Activated T-cell treated with anti-CD3 and anti-CD28 coated beads, Interleukin-2, amount 50 U/mL, for 24 hours (primary cell): ENCODE measurements around the gene TTC32.
"Not testable (repeated sequence)": the region's sequence is repeated elsewhere in the genome, so short reads cannot be mapped to it uniquely, and the experiment has no call there.

Source experiments
- DNase-seq: peaks from one replicate; pipeline ENCODE4 v3.0.0-alpha.2; 2020
- H3K27ac Mint-ChIP-seq: 2 replicates; pipeline ENCODE4 v1.8.0; 2020; ENCODE audit warnings: mild to moderate bottlenecking, mixed read lengths
- H3K27me3 Mint-ChIP-seq: 2 replicates; pipeline ENCODE4 v1.8.0; 2020; ENCODE audit warnings: mixed read lengths
- H3K36me3 Mint-ChIP-seq: 2 replicates; pipeline ENCODE4 v1.8.0; 2020; ENCODE audit warnings: low read depth, mixed read lengths
- H3K4me1 Mint-ChIP-seq: 2 replicates; pipeline ENCODE4 v1.8.0; 2020; ENCODE audit warnings: low read depth, mixed read lengths
- H3K4me3 Mint-ChIP-seq: 2 replicates; pipeline ENCODE4 v1.8.0; 2020; ENCODE audit warnings: mild to moderate bottlenecking, moderate library complexity, mixed read lengths
- H3K9me3 Mint-ChIP-seq: 2 replicates; pipeline ENCODE4 v1.8.0; 2020; ENCODE audit warnings: mixed read lengths

Gene TTC32

GRCh38 chr2:19890104-19890503, 11.7 kb downstream of the TTC32 start:
- H3K4me3 Mint-ChIP-seq, result no peak overlapping the region
- no peaks in the 10 kb centered on the region for H3K27me3 Mint-ChIP-seq
- H3K27ac Mint-ChIP-seq, result no peak overlapping the region
- H3K36me3 Mint-ChIP-seq, result peaks cover 25% of the 10 kb centered on the region
- peaks cover 44% of the 10 kb centered on the region for H3K4me1 Mint-ChIP-seq
- H3K9me3 Mint-ChIP-seq, result no peaks in the 10 kb centered on the region
- no peak for DNase-seq

DNA sequence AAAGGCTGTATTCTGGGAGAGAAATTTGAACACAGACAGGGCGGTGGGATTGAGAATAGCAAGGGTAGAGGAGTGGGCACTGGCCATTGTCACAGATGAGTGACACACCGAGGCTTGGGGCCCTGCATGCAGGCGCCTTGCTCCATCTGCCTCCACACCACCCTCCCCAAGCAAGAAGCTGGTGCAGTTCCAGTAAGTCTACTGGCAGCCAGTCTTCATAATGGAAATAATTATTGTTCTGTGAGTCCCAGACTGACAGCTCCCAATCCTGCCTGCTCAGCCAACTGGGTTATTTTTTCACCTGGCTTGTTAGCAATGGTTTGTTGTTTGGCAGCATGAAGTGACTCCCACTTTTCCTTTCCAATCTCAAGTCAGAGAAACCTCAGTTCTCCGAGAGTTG, 13.0 kb downstream of the TTC32 start:
- Mint-ChIP-seq H3K4me1 (peaks cover 31% of the 10 kb centered on the region), H3K27ac (no peak overlapping the region), H3K36me3 (peaks cover 24% of the 10 kb centered on the region), H3K4me3 (no peak overlapping the region), H3K9me3 (no peaks in the 10 kb centered on the region), H3K27me3 (no peaks in the 10 kb centered on the region)
- DNase-seq, result no peak

DNA sequence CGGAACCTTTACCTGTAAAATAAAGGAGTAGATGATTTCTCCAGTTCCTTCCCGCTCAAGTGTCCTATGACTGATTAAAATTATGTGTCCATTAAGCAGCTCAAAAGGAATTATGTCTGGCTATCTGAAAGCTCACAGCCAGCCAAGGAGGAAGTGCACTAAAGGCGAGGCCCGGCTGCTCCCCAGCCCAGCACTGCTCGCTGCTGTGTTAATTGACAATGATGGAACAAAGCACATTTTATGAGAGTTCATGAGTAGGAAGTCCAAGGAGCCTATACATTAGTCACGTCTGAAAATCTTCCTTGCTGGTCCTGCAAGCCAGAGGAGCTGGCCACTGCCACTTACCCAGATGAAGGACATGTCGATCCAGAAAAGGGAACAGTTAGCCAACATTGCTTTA, 14.3 kb downstream of the TTC32 start:
- Mint-ChIP-seq H3K4me1 (peaks cover 20% of the 10 kb centered on the region), H3K36me3 (peaks cover 13% of the 10 kb centered on the region)
- DNase-seq, result no peak

GRCh38 chr2:19886261-19886660, 15.5 kb downstream of the TTC32 start:
- Mint-ChIP-seq H3K27ac (no peak overlapping the region), H3K4me1 (peaks cover 11% of the 10 kb centered on the region), H3K36me3 (peaks cover 4% of the 10 kb centered on the region), H3K4me3 (no peak overlapping the region), H3K9me3 (no peaks in the 10 kb centered on the region), H3K27me3 (no peaks in the 10 kb centered on the region)
- DNase-seq, result no peak

More for the DNA sequence above, 14.3 kb downstream of the TTC32 start:
- Mint-ChIP-seq H3K4me3 (no peak overlapping the region), H3K27ac (no peak overlapping the region), H3K27me3 (no peaks in the 10 kb centered on the region), H3K9me3 (no peaks in the 10 kb centered on the region)

DNA sequence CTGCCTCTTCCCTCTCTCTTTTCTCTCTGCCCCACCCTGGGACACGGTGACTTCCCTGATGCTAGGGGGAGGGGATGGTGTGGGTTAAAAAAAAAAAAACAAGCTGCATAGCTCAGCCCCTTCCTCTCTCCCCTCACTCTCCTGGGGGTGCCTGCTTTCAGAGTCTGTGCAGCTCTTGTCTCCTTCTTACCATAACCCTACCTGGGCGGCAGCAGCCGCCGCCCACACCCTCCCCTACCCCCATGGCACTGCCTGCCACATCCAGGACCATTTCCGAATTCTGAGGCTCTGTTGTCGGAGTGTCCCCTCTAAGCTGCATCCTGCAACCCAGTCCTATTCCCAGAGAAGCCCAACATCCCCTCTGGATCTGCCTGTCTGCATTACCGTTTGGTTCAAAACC, 16.0 kb downstream of the TTC32 start:
- H3K4me3 Mint-ChIP-seq, result no peak overlapping the region
- H3K27me3 Mint-ChIP-seq, result no peaks in the 10 kb centered on the region
- peaks cover 9% of the 10 kb centered on the region for H3K4me1 Mint-ChIP-seq
- no peak overlapping the region for H3K27ac Mint-ChIP-seq
- peaks cover 4% of the 10 kb centered on the region for H3K36me3 Mint-ChIP-seq
- H3K9me3 Mint-ChIP-seq, result no peaks in the 10 kb centered on the region
- no peak for DNase-seq

DNA sequence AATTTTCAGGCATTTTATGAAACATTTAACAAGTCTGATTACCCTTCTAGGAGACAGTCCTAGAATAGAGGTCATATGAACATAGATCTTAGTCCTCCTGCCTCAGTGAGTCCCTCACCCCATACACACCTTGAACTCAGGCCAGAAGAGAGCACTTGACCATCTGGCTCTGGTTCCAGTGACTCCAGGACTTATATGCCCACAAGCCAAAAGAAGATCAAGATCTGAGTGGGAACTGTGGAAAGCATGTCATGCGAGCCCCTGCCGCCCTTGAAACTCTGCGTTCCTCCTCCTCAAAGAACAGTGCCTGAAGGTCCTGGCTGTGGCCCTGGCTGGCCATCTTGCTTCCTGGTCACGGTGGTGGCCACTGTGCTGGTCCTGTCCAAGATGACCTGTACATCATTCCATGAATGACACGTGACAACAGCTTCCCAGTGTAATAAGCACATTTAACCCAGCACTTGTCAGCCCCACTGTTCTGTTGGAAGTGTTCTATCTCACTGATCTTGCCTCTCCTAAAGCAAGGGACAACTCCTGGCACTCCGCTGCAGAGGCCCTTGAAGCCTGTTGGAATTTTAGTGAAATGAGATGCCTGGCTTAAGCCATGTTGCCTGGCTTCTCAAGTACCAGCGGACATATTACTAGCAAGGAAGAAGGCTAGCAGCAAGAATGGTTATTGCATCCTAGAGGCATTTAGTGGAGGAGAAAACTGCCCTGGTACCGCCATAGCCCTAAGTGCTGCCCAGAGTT, 17.6 kb downstream of the TTC32 start:
- H3K36me3 Mint-ChIP-seq, result peaks cover 5% of the 10 kb centered on the region
- no peak overlapping the region for H3K4me3 Mint-ChIP-seq
- no peak overlapping the region for H3K27ac Mint-ChIP-seq
- no peaks in the 10 kb centered on the region for H3K27me3 Mint-ChIP-seq
- no peak for DNase-seq
- H3K4me1 Mint-ChIP-seq, result peaks cover 8% of the 10 kb centered on the region
- no peaks in the 10 kb centered on the region for H3K9me3 Mint-ChIP-seq

- no peaks in the 10 kb centered on the region for H3K27me3 Mint-ChIP-seq
- no peak for DNase-seq
Observed at GRCh38 chr2:19883486-19883885, 18.3 kb downstream of the TTC32 start.

DNA sequence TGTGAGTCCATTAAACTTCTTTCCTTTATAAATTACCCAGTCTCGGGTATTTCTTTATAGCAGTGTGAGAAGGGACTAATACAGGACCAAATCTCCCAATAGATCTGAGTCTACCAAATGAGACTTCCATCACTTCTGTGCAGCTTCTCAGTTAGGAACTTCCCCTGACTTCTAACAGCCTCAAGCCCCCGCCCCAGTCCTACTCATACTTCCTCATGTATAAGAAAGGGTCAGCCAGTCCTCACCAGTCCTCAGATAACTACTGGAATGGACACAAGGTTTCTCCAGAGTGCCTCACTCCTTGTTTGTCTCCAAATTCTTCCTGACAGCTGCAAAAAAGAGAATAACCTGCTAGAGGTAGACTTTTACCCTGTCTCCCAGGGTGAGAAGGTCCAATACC, 19.5 kb downstream of the TTC32 start:
- Mint-ChIP-seq H3K27ac (peak overlapping the region; percentile 20), H3K4me3 (no peak overlapping the region), H3K9me3 (no peaks in the 10 kb centered on the region), H3K36me3 (peaks cover 5% of the 10 kb centered on the region), H3K27me3 (no peaks in the 10 kb centered on the region), H3K4me1 (peaks cover 4% of the 10 kb centered on the region)
- DNase-seq, result no peak

More at GRCh38 chr2:19883486-19883885, 18.3 kb downstream of the TTC32 start:
- peaks cover 5% of the 10 kb centered on the region for H3K36me3 Mint-ChIP-seq
- peaks cover 4% of the 10 kb centered on the region for H3K4me1 Mint-ChIP-seq
- peak overlapping the region; percentile 15 for H3K27ac Mint-ChIP-seq
- no peak overlapping the region for H3K4me3 Mint-ChIP-seq
- H3K9me3 Mint-ChIP-seq, result no peaks in the 10 kb centered on the region

DNA sequence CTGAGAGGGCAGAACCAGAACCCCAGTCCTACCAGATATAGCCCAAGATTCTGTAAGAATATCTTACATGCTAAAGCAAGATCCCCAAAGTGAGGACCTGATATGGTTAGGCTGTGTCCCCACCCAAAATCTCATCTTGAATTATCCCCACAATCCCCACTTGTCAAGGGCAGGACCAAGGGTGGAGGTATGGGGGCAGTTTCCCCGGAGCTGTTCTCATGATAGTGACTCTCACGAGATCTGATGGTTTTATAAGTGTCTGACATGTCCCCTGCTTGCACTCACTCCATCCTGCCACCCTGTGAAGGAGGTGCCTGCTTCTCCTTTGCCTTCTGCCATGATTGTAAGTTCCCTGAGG, 19.9 kb downstream of the TTC32 start:
- peak overlapping the region; percentile 20 for H3K27ac Mint-ChIP-seq
- DNase-seq, result no peak
- peaks cover 6% of the 10 kb centered on the region for H3K36me3 Mint-ChIP-seq
- peaks cover 4% of the 10 kb centered on the region for H3K4me1 Mint-ChIP-seq
- H3K27me3 Mint-ChIP-seq, result no peaks in the 10 kb centered on the region
- H3K4me3 Mint-ChIP-seq, result no peak overlapping the region
- H3K9me3 Mint-ChIP-seq, result no peaks in the 10 kb centered on the region

DNA sequence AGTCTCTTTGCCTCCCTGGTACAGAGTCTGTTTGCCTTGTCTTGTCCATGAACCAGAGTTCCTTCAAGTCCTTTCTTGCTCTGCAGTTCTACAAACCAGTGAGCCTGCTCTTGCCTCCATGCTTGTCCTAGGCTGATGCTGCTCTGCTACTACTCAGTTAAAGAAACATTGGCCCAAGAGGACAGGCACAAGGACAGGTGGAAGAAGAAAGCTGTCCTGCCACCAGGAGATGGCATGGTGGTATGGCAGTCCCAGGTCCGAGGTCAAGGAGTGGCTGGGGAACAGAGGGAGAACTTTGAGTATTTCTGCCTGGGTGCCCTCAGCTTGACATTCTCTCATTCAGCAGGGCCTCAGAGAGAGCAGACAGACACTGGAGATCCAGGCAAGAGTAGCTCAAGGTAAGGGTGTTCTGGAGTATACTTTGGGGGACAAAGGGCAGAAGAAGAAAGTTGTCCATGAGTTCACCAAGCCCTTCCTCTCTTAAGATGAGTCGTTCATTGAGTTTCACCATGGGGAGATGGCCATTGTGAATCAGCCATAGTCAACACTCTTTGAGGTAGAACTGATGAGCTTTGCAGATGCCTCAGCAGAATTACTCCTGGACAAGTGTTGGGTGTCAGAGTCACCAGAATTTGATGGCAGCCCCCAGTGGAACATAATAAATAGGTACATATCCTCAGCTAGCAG, 20.4 kb downstream of the TTC32 start:
- Mint-ChIP-seq H3K4me1 (peaks cover 4% of the 10 kb centered on the region), H3K9me3 (no peaks in the 10 kb centered on the region), H3K27me3 (no peaks in the 10 kb centered on the region), H3K4me3 (no peak overlapping the region), H3K27ac (peak overlapping the region; percentile 31), H3K36me3 (peaks cover 11% of the 10 kb centered on the region)
- no peak for DNase-seq

- DNase-seq, H3K27me3 Mint-ChIP-seq, H3K4me3 Mint-ChIP-seq, H3K4me1 Mint-ChIP-seq, H3K9me3 Mint-ChIP-seq, H3K27ac Mint-ChIP-seq: not testable (repeated sequence)
- H3K36me3 Mint-ChIP-seq, result peaks cover 19% of the 10 kb centered on the region
Observed at GRCh38 chr2:19880191-19880590, 21.6 kb downstream of the TTC32 start.

DNA sequence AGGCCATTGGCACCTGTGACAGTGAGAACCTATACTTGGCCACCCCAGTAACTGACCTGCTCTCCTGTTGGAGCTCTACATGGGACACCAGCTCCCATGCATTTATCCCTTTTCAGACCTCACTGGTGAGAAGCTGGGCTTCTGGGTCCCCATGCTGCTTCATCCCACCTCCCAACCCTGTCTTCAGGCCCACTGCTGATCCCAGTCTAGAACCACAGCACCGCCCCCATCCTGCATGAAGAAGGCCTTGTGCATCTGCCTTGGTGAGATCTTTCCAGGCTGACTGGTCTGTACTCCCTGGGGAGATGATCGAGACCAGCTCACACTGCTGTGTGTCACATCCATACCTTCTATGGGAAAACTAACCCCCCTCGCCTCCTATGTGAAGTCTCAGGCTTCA, 22.7 kb downstream of the TTC32 start:
- Mint-ChIP-seq H3K36me3 (peaks cover 26% of the 10 kb centered on the region), H3K9me3 (no peaks in the 10 kb centered on the region), H3K4me3 (no peak overlapping the region), H3K27ac (peak overlapping the region; percentile 46), H3K27me3 (no peaks in the 10 kb centered on the region), H3K4me1 (peaks cover 4% of the 10 kb centered on the region)
- no peak for DNase-seq

GRCh38 chr2:19878268-19879046, 23.3 kb downstream of the TTC32 start:
- Mint-ChIP-seq H3K9me3 (no peaks in the 10 kb centered on the region), H3K27ac (no peak overlapping the region), H3K4me3 (no peak overlapping the region), H3K4me1 (peaks cover 4% of the 10 kb centered on the region), H3K27me3 (no peaks in the 10 kb centered on the region), H3K36me3 (peaks cover 30% of the 10 kb centered on the region)
- no peak for DNase-seq

- no peak overlapping the region for H3K27ac Mint-ChIP-seq
- no peaks in the 10 kb centered on the region for H3K27me3 Mint-ChIP-seq
- H3K4me3 Mint-ChIP-seq, result no peak overlapping the region
- H3K36me3 Mint-ChIP-seq, result peaks cover 36% of the 10 kb centered on the region
- DNase-seq, result no peak
- no peaks in the 10 kb centered on the region for H3K9me3 Mint-ChIP-seq
- H3K4me1 Mint-ChIP-seq, result peaks cover 4% of the 10 kb centered on the region
Observed at GRCh38 chr2:19876751-19877150, 25.0 kb downstream of the TTC32 start.

DNA sequence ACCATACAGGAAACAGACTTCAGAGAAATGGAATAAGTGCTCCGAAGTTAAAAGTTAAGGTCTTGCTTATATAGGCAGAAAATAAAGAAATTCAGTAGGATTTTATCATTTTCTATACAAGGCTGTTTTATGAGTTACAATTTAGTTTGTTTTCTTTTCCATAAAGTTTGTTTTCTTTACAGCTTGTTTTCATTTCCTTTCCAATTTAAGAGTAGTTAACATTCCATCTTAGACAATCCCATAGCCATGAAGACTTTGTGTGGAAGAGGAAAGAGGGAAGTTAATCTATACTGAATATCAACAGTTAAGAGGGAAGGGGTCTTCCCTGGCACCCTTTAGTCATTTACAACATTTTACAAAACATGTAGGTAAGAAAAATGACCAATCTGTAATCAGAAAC, 26.5 kb downstream of the TTC32 start:
- DNase-seq, result no peak
- Mint-ChIP-seq H3K36me3 (peaks cover 36% of the 10 kb centered on the region), H3K4me1 (peaks cover 4% of the 10 kb centered on the region), H3K27me3 (no peaks in the 10 kb centered on the region), H3K4me3 (no peak overlapping the region), H3K27ac (no peak overlapping the region), H3K9me3 (no peaks in the 10 kb centered on the region)
